ENCODE measurements around the gene LRRC34. TPM values are rescaled to one million over a fixed set of nuclear protein-coding genes. Genes with fewer than 3 reads are reported as not detected.
A peak's percentile ranks its signal among the peaks of the same experiment; 100 is the strongest.

LRRC34 gene
- total and polyA plus RNA-seq, 5 donors from 2014 or later, result 0.06 to 0.62 (median 0.21) TPM; not detected in 2

DNA sequence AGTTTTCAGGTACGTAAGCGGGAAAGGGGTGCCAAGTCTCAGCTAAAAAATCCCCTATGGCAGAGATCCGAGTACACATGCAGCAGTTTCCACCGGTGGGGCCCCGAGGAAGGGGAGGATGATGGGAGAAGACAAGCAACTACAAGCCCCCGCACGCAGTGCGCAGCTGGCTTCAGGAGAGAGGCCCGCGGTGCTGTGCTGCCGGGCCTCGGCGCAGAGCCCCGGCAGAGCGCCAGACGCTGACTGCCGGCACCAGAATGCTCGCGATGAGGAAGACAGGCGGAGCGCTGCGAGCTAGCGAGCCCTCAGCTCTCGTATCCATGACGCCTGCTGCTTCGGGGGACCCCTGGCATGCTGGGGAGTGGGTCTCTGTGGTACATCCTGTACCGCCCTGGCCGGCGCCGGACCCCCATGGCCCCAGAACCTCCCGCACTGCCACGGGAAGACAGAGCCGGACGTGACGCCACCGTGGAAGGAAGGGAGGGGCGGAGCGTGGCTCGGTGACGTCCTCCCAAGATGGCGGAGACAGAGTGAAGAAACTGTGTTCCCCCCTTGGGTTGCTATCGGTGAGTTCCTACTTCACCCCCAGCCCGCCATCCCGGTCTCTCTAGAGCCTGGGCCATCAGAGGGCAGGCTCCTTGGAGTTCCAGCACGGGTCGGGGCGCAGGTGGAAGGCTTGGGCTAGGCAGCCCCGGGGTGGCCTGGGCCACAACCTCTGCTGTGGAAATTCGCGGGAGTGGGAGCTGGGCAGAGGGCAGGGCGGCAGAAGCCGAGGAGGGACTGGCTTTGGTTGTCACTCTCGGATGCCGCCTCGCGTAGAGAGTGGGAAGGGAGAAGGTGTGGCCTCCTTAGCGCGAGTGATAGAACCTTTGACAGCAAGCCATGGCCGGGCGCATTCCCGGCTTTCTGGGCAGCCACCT, 39.5 kb downstream of the LRRC34 start, which contains the start of gene MYNN:
MYNN (plus strand) TSS at position 500 of the 920 bp plus-strand sequence. CDS start 900 bp downstream, outside the sequence.
- Mint-ChIP-seq H3K9me3 (peaks cover 0 to 10% (median under 1%) of the 10 kb centered on the region in 7 donors), H3K27me3 (peaks cover 18% of the 10 kb centered on the region), H3K4me3 (peak within 1 kb of the TSS; percentile 95 to 99 (median 98)), H3K4me1 (peaks cover 18 to 65% (median 47%) of the 10 kb centered on the region in 4 donors), H3K36me3 (peaks cover 23% of the 10 kb centered on the region), H3K27ac (peak within 1 kb of the TSS; percentile 98 to 100 (median 99))
- Histone ChIP-seq H3K27ac (ENCODE audit: insufficient read depth, low read length, poor library complexity, severe bottlenecking) (peak within 1 kb of the TSS; percentile 99), H3K9me3 (ENCODE audit: control insufficient read depth in 2 of 2, low read length in 2 of 2) (no peaks in the 10 kb centered on the region), H3K36me3 (ENCODE audit: control insufficient read depth, insufficient read depth, low read length) (peaks cover 30% of the 10 kb centered on the region), H3K27me3 (ENCODE audit: control insufficient read depth, insufficient read depth, low read length) (no peaks in the 10 kb centered on the region), H3K4me3 (ENCODE audit: low read depth, low read length) (peak within 1 kb of the TSS; percentile 99), H3K4me1 (ENCODE audit: control insufficient read depth, insufficient read depth, low read length, poor library complexity, severe bottlenecking) (peaks cover 44% of the 10 kb centered on the region)
- DNase-seq (peak; percentile 84 to 95 (median 92)), ATAC-seq (ENCODE audit: low read depth in 2 of 2) (peak; percentile 88)

DNA sequence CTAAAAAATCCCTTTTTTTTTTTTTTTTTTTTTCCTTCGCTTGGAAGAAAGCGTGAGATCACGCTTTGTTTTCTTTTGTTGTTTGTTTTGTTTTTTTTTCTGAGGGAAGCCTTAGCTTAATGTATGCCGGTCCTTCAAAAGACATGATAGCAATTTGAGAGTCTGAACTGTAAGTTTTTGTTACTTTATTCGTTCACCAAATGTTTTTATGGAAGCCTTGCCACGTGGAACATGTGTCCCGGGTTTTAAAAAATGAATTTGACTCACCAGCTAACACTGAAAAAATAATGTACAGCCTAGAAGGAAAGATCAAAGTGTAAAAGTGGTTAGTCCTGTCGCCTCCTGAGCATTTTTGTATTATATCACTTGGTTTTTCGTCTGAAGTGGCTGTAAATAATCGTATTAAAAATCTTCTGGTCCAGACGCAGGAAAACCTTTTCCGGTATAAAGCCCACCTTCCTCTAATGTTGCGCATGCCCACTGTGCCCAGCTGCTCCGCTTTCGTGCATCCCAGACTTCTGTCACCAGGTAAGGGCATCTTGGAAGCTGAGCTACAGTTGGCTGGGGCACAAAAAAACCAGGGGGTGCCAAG, 40.3 kb downstream of the LRRC34 start:
- DNase-seq, result peak in 1 of 3 donors; percentile 57
- peak overlapping the region; percentile 99 for H3K27ac ChIP-seq (ENCODE audit: insufficient read depth, low read length, poor library complexity, severe bottlenecking)
- H3K27me3 ChIP-seq (ENCODE audit: control insufficient read depth, insufficient read depth, low read length), result no peaks in the 10 kb centered on the region
- Mint-ChIP-seq H3K9me3 (peaks cover 0 to 10% (median 1%) of the 10 kb centered on the region in 7 donors), H3K4me1 (peaks cover 18 to 60% (median 43%) of the 10 kb centered on the region in 4 donors), H3K27ac (peak overlapping the region; percentile 98 to 100 (median 99)), H3K4me3 (peak overlapping the region; percentile 95 to 99 (median 98)), H3K36me3 (peaks cover 19% of the 10 kb centered on the region), H3K27me3 (peaks cover 18% of the 10 kb centered on the region)
- peaks cover 23% of the 10 kb centered on the region for H3K36me3 ChIP-seq (ENCODE audit: control insufficient read depth, insufficient read depth, low read length)
- peak; percentile 4 to 8 for ATAC-seq (ENCODE audit: low read depth in 2 of 2)
- H3K4me1 ChIP-seq (ENCODE audit: control insufficient read depth, insufficient read depth, low read length, poor library complexity, severe bottlenecking), result peaks cover 44% of the 10 kb centered on the region
- H3K9me3 ChIP-seq (ENCODE audit: control insufficient read depth in 2 of 2, low read length in 2 of 2), result no peaks in the 10 kb centered on the region
- peak overlapping the region; percentile 99 for H3K4me3 ChIP-seq (ENCODE audit: low read depth, low read length)

DNA sequence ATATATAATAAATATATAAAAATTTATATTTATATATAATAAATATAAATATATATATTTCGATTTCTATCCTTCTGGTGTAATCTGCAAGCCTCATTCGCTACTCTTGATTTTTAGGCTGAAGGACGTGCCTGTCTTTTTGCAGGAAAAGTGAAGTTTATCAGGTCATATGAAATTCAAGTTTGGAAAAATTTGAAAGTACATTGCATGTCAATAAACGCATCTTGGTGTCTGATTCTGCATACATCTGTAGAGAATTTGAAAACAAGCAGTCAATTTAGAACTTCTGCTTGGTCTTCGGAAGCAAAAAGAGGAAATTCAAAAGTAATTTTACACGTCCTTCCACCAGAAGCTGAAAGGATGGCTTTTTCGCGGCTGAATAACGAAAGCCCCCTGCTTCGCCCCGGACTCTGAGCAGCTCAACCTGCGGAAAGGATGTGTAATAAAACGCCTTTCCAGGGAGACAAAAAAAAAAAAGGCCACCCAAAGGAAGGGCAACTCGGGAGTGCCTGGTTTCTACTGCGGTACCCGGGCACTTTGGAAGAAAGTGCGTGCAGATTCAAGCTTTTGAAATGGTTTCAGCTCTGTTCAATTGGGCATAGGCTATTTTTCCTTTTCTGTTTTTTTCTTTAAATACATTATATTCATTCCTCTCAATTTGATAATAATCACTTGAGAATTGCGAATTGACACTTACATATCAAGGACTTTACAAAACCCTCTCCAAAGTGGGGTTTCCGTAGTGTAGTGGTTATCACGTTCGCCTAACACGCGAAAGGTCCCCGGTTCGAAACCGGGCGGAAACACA, 41.0 kb downstream of the LRRC34 start:
- Mint-ChIP-seq H3K27me3 (peaks cover 18% of the 10 kb centered on the region), H3K9me3 (peaks cover 0 to 10% (median 1%) of the 10 kb centered on the region in 7 donors), H3K27ac (peak overlapping the region; percentile 98 to 100 (median 99)), H3K36me3 (peaks cover 13% of the 10 kb centered on the region), H3K4me1 (peaks cover 18 to 54% (median 38%) of the 10 kb centered on the region in 4 donors), H3K4me3 (peak overlapping the region; percentile 95 to 99 (median 98))
- Histone ChIP-seq H3K4me3 (ENCODE audit: low read depth, low read length) (peak overlapping the region; percentile 99), H3K9me3 (ENCODE audit: control insufficient read depth in 2 of 2, low read length in 2 of 2) (no peaks in the 10 kb centered on the region), H3K4me1 (ENCODE audit: control insufficient read depth, insufficient read depth, low read length, poor library complexity, severe bottlenecking) (peaks cover 44% of the 10 kb centered on the region), H3K36me3 (ENCODE audit: control insufficient read depth, insufficient read depth, low read length) (peaks cover 16% of the 10 kb centered on the region), H3K27ac (ENCODE audit: insufficient read depth, low read length, poor library complexity, severe bottlenecking) (peak overlapping the region; percentile 99), H3K27me3 (ENCODE audit: control insufficient read depth, insufficient read depth, low read length) (no peaks in the 10 kb centered on the region)
- DNase-seq (peak; percentile 59 to 88 (median 85)), ATAC-seq (ENCODE audit: low read depth in 2 of 2) (no peak)

DNA sequence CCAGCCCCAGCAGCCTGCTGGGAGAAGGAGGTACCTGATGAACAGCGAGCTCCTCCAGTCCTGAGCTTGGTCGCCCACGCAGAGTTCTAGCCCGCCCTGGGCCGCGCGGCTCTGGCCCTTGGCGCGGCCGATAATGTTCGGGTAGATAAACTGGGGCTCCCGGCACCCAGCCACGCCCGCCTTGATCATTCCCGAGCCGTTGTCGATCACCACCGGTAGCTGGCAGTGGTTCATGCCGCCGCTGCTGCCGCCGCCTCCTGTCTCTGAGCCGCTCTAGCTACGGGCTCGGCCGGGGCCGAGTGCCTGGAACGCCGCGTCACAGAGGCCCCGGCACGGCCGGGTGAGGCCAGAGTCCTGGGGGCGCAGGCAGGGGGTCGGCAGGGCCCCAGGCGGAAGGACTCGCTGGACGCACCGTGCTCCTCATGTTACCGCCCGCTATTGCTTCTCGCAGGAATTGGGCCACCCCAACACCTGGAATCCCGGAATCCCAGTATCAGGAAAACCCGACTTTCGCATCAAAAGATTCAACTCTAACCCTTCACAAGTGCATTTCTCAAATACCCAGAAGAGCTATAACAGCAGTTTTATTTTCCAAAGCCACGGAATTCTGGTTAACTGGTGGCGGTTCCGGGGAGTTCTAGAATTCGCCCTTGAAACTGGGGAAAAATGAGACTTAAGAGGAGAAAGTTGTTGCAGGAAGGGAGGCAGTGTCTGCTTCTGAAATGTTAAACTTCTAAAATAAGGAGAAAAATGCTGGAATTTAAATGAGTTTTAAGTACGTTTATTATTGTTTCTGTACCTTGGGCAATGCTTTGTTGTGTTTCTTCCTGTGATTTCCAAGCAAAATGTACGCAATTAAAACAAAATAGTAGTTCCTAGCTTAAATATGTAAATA, 43.2 kb downstream of the LRRC34 start, which contains the start of gene ACTRT3:
ACTRT3 (minus strand) TSS at position 275 of the 895 bp plus-strand sequence; CDS start at position 234, 41 bp downstream.
- H3K4me3 ChIP-seq (ENCODE audit: low read depth, low read length), result peak within 1 kb of the TSS; percentile 95
- ATAC-seq (ENCODE audit: low read depth in 2 of 2) (no peak), DNase-seq (peak; percentile 43 to 71 (median 51))
- peak within 1 kb of the TSS; percentile 65 for H3K27ac ChIP-seq (ENCODE audit: insufficient read depth, low read length, poor library complexity, severe bottlenecking)
- Mint-ChIP-seq H3K36me3 (no peaks in the 10 kb centered on the region), H3K9me3 (peaks cover 0 to 10% (median 3%) of the 10 kb centered on the region in 7 donors), H3K4me3 (peak within 1 kb of the TSS; percentile 83 to 91 (median 90)), H3K27me3 (peaks cover 18% of the 10 kb centered on the region), H3K4me1 (peaks cover 18 to 44% (median 29%) of the 10 kb centered on the region in 4 donors), H3K27ac (peak within 1 kb of the TSS; percentile 56 to 89 (median 76))
- H3K27me3 ChIP-seq (ENCODE audit: control insufficient read depth, insufficient read depth, low read length), result no peaks in the 10 kb centered on the region
- no peaks in the 10 kb centered on the region for H3K9me3 ChIP-seq (ENCODE audit: control insufficient read depth in 2 of 2, low read length in 2 of 2)
- peaks cover 32% of the 10 kb centered on the region for H3K4me1 ChIP-seq (ENCODE audit: control insufficient read depth, insufficient read depth, low read length, poor library complexity, severe bottlenecking)
- H3K36me3 ChIP-seq (ENCODE audit: control insufficient read depth, insufficient read depth, low read length), result no peaks in the 10 kb centered on the region

DNA sequence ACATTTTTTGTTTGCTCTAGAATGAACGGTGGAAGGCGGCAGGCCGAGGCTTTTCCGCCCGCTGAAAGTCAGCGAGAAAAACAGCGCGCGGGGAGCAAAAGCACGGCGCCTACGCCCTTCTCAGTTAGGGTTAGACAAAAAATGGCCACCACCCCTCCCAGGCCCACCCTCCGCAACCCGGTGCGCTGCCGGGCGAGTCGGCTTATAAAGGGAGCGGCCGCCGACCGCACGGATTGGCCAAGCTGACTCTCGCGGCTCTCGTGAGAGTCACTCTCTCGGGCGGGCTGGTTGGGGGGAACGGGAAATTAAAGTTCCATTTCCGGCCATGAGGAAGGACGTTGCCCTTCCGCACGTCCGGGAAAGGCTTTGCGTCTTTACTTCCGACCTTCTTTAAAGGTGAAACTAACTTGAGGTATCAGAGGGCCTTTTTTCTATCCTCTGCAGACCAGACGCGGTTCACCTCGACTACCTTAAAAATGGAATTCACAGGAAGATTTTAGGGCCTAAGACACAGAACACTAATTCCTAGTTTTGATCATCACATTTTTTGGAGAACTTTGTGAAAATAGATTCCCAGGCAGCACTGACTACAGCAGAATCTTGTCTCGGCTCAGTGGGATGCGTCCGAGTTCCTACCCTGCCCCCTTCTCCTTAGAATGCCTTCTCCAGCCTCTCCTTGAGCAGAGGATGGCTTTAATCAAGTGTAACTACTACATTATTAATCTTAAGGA, 47.7 kb downstream of the LRRC34 start, which contains the start of gene TERC:
TERC (minus strand) TSS at position 179 of the 731 bp plus-strand sequence.
- Histone ChIP-seq H3K36me3 (ENCODE audit: control insufficient read depth, insufficient read depth, low read length) (no peaks in the 10 kb centered on the region), H3K27me3 (ENCODE audit: control insufficient read depth, insufficient read depth, low read length) (no peaks in the 10 kb centered on the region), H3K4me1 (ENCODE audit: control insufficient read depth, insufficient read depth, low read length, poor library complexity, severe bottlenecking) (peaks cover 24% of the 10 kb centered on the region), H3K27ac (ENCODE audit: insufficient read depth, low read length, poor library complexity, severe bottlenecking) (peak within 1 kb of the TSS; percentile 94), H3K9me3 (ENCODE audit: control insufficient read depth in 2 of 2, low read length in 2 of 2) (no peaks in the 10 kb centered on the region), H3K4me3 (ENCODE audit: low read depth, low read length) (peak within 1 kb of the TSS; percentile 88)
- Mint-ChIP-seq H3K4me1 (peaks cover 14 to 36% (median 23%) of the 10 kb centered on the region in 4 donors), H3K27me3 (no peaks in the 10 kb centered on the region), H3K36me3 (no peaks in the 10 kb centered on the region), H3K4me3 (peak within 1 kb of the TSS; percentile 96 to 99 (median 98)), H3K9me3 (peaks cover 0 to 5% (median 1%) of the 10 kb centered on the region in 7 donors), H3K27ac (peak within 1 kb of the TSS; percentile 98 to 99 (median 99))
- DNase-seq (peak; percentile 86 to 97 (median 94)), ATAC-seq (ENCODE audit: low read depth in 2 of 2) (peak; percentile 88 to 92)

DNA sequence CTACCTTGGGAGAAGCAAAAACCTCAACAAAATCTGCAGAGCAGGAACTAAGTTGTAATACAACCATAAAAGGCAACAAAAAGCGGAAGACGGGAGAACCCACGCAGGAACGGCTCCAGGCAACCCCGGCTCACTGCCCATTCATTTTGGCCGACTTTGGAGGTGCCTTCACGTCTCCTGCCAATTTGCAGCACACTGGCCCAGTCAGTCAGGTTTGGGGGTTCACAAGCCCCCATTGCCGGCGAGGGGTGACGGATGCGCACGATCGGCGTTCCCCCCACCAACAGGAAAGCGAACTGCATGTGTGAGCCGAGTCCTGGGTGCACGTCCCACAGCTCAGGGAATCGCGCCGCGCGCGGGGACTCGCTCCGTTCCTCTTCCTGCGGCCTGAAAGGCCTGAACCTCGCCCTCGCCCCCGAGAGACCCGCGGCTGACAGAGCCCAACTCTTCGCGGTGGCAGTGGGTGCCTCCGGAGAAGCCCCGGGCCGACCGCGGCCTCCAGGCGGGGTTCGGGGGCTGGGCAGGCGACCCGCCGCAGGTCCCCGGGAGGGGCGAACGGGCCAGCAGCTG, 48.3 kb downstream of the LRRC34 start:
- peak overlapping the region; percentile 94 for H3K27ac ChIP-seq (ENCODE audit: insufficient read depth, low read length, poor library complexity, severe bottlenecking)
- peak overlapping the region; percentile 88 for H3K4me3 ChIP-seq (ENCODE audit: low read depth, low read length)
- peaks cover 0 to 5% (median 1%) of the 10 kb centered on the region in 7 donors for H3K9me3 Mint-ChIP-seq
- H3K36me3 Mint-ChIP-seq, result no peaks in the 10 kb centered on the region
- H3K4me1 ChIP-seq (ENCODE audit: control insufficient read depth, insufficient read depth, low read length, poor library complexity, severe bottlenecking), result peaks cover 22% of the 10 kb centered on the region
- H3K27me3 ChIP-seq (ENCODE audit: control insufficient read depth, insufficient read depth, low read length), result no peaks in the 10 kb centered on the region
- no peaks in the 10 kb centered on the region for H3K36me3 ChIP-seq (ENCODE audit: control insufficient read depth, insufficient read depth, low read length)
- no peaks in the 10 kb centered on the region for H3K9me3 ChIP-seq (ENCODE audit: control insufficient read depth in 2 of 2, low read length in 2 of 2)
- peaks cover 13 to 38% (median 26%) of the 10 kb centered on the region in 4 donors for H3K4me1 Mint-ChIP-seq
- H3K4me3 Mint-ChIP-seq, result peak overlapping the region; percentile 96 to 99 (median 98)
- peak overlapping the region; percentile 98 to 99 (median 99) for H3K27ac Mint-ChIP-seq
- DNase-seq (peak; percentile 41 to 75 (median 71)), ATAC-seq (ENCODE audit: low read depth in 2 of 2) (peak; percentile 22 to 26)
- H3K27me3 Mint-ChIP-seq, result no peaks in the 10 kb centered on the region
